Hepatocyte (in vitro differentiated cells): ENCODE data around the gene WFDC12.

Experiments used
- EZH2 ChIP-seq: fragments of 200-600 bp; sonication (generic); IDR thresholded peaks from 2 replicates; pipeline ENCODE4 v1.6.1; 2016; ENCODE audit warnings: antibody characterized with exemption, mild to moderate bottlenecking, borderline replicate concordance
- EZH2phosphoT487 ChIP-seq: fragments of 200-600 bp; sonication (generic); IDR thresholded peaks from one replicate; pipeline ENCODE4 v1.6.1; 2018; ENCODE audit warnings: antibody characterized with exemption, mild to moderate bottlenecking, low read depth, moderate library complexity; ENCODE audit not compliant: unreplicated experiment, severe bottlenecking
- TF ChIP-seq, protein P1 (sequence below): fragments of 200-600 bp; sonication (generic); IDR thresholded peaks from 2 replicates; pipeline ENCODE4 v1.5.1; 2016; ENCODE audit warnings: antibody characterized with exemption, mild to moderate bottlenecking; ENCODE audit not compliant: poor library complexity

DNA sequence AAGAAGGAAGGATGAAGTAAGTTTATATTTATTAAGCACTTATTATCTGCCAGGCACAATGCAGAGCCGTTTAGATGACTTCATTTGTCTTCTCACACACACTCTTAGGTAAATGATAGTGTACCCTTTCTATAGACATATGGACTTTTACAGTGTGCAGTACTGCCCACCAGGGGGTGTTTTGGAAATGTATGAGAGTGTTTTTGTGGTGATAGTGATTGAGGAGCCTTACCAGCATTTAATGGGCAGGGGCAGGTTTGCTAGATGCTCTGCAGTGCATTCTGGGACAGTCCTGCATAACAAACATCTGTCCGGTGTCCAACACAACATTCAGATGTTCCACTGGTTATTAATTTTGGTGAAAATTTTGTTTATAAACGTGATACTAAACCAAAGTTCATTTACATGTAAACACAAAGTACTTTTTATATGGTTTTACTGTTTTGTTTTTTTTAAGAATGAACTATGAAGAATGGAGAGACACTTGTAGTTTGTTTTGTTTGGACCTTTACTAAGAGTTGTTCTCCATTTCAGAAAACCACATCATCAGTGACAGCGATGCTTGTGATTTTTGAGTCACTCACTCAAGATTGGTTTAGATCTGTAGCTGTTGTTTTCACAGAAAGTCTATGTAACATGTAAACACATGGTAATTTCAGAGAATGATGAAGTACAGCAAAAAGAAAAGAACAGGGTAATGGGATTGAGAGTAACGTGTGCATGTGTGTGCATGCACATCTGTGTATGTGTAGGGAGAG, 43.2 kb downstream of the WFDC12 start:
- TF ChIP-seq, protein P1, sequence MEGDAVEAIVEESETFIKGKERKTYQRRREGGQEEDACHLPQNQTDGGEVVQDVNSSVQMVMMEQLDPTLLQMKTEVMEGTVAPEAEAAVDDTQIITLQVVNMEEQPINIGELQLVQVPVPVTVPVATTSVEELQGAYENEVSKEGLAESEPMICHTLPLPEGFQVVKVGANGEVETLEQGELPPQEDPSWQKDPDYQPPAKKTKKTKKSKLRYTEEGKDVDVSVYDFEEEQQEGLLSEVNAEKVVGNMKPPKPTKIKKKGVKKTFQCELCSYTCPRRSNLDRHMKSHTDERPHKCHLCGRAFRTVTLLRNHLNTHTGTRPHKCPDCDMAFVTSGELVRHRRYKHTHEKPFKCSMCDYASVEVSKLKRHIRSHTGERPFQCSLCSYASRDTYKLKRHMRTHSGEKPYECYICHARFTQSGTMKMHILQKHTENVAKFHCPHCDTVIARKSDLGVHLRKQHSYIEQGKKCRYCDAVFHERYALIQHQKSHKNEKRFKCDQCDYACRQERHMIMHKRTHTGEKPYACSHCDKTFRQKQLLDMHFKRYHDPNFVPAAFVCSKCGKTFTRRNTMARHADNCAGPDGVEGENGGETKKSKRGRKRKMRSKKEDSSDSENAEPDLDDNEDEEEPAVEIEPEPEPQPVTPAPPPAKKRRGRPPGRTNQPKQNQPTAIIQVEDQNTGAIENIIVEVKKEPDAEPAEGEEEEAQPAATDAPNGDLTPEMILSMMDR: peak; percentile 22
- TF ChIP-seq EZH2phosphoT487: no peak
- TF ChIP-seq EZH2: no peak
